IMR-90 (cell line): ENCODE measurements around the gene SOX5. TPM values are rescaled to one million over a fixed set of nuclear protein-coding genes. Genes with fewer than 3 reads are reported as not detected.

Source experiments
- ATAC-seq: fragments of 200-7000 bp; cut with Tn5 transposase; 2 replicates; pipeline ENCODE4 v1.9.1; 2020; ENCODE audit warnings: low read depth, mild to moderate bottlenecking, moderate library complexity
- BruUV-seq: library from RNA; stranded (reverse); fragments of 400-500 nt; replicated peaks from 2 replicates; lab custom pipeline; 2021; lab: Mats Ljungman, UMichigan
- CTCF ChIA-PET: fragments of 300-600 bp; formaldehyde crosslinking; extraction: SDS; loops from one replicate; lab custom pipeline; 2021; ENCODE audit warnings: antibody characterized with exemption; lab: Yijun Ruan, JAX
- POLR2A ChIA-PET: fragments of 300-600 bp; sonication (Branson Sonifier 250); formaldehyde crosslinking; loops from one replicate; lab custom pipeline; 2022; ENCODE audit warnings: antibody characterized with exemption; ENCODE audit not compliant: unreplicated experiment; lab: Charles Lee
- DNase-seq: peaks from one replicate; pipeline ENCODE4 v3.0.0; 2013
- H2AFZ ChIP-seq: replicated peaks from 2 replicates; pipeline ENCODE3; 2013; ENCODE audit warnings: low read length, mild to moderate bottlenecking; ENCODE audit not compliant: poor library complexity
- H2AK5ac ChIP-seq: 2 replicates; pipeline ENCODE4 v1.6.1; 2013; ENCODE audit warnings: low read depth, low read length, inconsistent platforms
- H2AK9ac ChIP-seq: replicated peaks from 2 replicates; pipeline ENCODE3; 2013; ENCODE audit warnings: mild to moderate bottlenecking, low read depth, low read length, moderate library complexity; ENCODE audit not compliant: poor library complexity
- H2BK120ac ChIP-seq: 2 replicates; pipeline ENCODE4 v1.6.1; 2013; ENCODE audit warnings: low read depth, low read length, inconsistent platforms
- H2BK15ac ChIP-seq: 3 replicates; pipeline ENCODE4 v1.6.1; 2013; ENCODE audit warnings: low read depth, low read length, inconsistent platforms
- H2BK20ac ChIP-seq: 2 replicates; pipeline ENCODE4 v1.6.1; 2013; ENCODE audit warnings: low read depth, mild to moderate bottlenecking, inconsistent platforms, low read length, moderate library complexity
- H2BK5ac ChIP-seq: 2 replicates; pipeline ENCODE4 v1.6.1; 2013; ENCODE audit warnings: mild to moderate bottlenecking, low read depth, low read length, inconsistent platforms; ENCODE audit not compliant: poor library complexity, severe bottlenecking
- H3K14ac ChIP-seq: replicated peaks from 2 replicates; pipeline ENCODE4 v1.6.1; 2013; ENCODE audit warnings: low read depth, low read length, inconsistent platforms
- H3K18ac ChIP-seq: 2 replicates; pipeline ENCODE4 v1.6.1; 2013; ENCODE audit warnings: low read depth, low read length, control low read depth
- H3K23ac ChIP-seq: 2 replicates; pipeline ENCODE4 v1.6.1; 2013; ENCODE audit warnings: low read depth, low read length, inconsistent platforms
- H3K27ac ChIP-seq: 2 replicates; pipeline ENCODE4 v1.5.1; 2013; ENCODE audit warnings: mild to moderate bottlenecking, control low read depth, low read length; ENCODE audit not compliant: insufficient read depth
- H3K27me3 ChIP-seq: 2 replicates; pipeline ENCODE4 v1.6.1; 2013; ENCODE audit warnings: low read length; ENCODE audit not compliant: control insufficient read depth, insufficient read depth
- H3K36me3 ChIP-seq: 2 replicates; pipeline ENCODE4 v1.6.1; 2013; ENCODE audit warnings: low read length, mixed read lengths; ENCODE audit not compliant: control insufficient read depth, insufficient read depth
- H3K4ac ChIP-seq: 2 replicates; pipeline ENCODE4 v1.6.1; 2013; ENCODE audit warnings: low read depth, low read length, inconsistent platforms
- H3K4me1 ChIP-seq: 2 replicates; pipeline ENCODE4 v1.6.1; 2013; ENCODE audit warnings: low read length, mixed read lengths; ENCODE audit not compliant: control insufficient read depth, insufficient read depth
- H3K4me2 ChIP-seq: 2 replicates; pipeline ENCODE4 v1.6.1; 2013; ENCODE audit warnings: low read depth, mild to moderate bottlenecking, control low read depth, low read length, moderate library complexity
- H3K4me3 ChIP-seq: 2 replicates; pipeline ENCODE4 v1.5.1; 2013; ENCODE audit warnings: low read depth, mild to moderate bottlenecking, control low read depth, low read length, moderate library complexity; ENCODE audit not compliant: insufficient read depth
- H3K56ac ChIP-seq: 2 replicates; pipeline ENCODE4 v1.6.1; 2013; ENCODE audit warnings: low read length, inconsistent platforms; ENCODE audit not compliant: insufficient read depth; ENCODE audit errors: extremely low read depth
- H3K79me1 ChIP-seq, 2 experiments: 2 replicates each; pipeline ENCODE4 v1.6.1; 2013; ENCODE audit warnings: low read length in 2 of 2, inconsistent platforms in 1 of 2, low read depth in 1 of 2
- H3K9ac ChIP-seq: 2 replicates; pipeline ENCODE4 v1.6.1; 2013; ENCODE audit warnings: low read depth, low read length, control low read depth
- H3K9me1 ChIP-seq: 2 replicates; pipeline ENCODE4 v1.6.1; 2013; ENCODE audit warnings: low read length, inconsistent platforms; ENCODE audit not compliant: insufficient read depth
- H3K9me3 ChIP-seq: 2 replicates; pipeline ENCODE4 v1.6.1; 2013; ENCODE audit warnings: low read length; ENCODE audit not compliant: control insufficient read depth, insufficient read depth
- H4K20me1 ChIP-seq: 2 replicates; pipeline ENCODE4 v1.6.1; 2013; ENCODE audit warnings: low read length, inconsistent platforms; ENCODE audit not compliant: insufficient read depth
- H4K5ac ChIP-seq: 2 replicates; pipeline ENCODE4 v1.6.1; 2013; ENCODE audit warnings: mild to moderate bottlenecking, low read depth, low read length, control low read depth
- H4K8ac ChIP-seq, 2 experiments: 2 replicates each; pipeline ENCODE4 v1.6.1; 2013; ENCODE audit warnings: low read depth in 2 of 2, low read length in 2 of 2, control low read depth in 1 of 2, inconsistent platforms in 1 of 2
- H4K91ac ChIP-seq: 2 replicates; pipeline ENCODE4 v1.6.1; 2013; ENCODE audit warnings: low read depth, low read length, inconsistent platforms; ENCODE audit not compliant: insufficient read depth
- BHLHE40 ChIP-seq: fragments of 150-350 bp; IDR thresholded peaks from 2 replicates; pipeline ENCODE4 v1.6.1; 2016; ENCODE audit warnings: mild to moderate bottlenecking, low read depth, low read length
- CEBPB ChIP-seq: IDR thresholded peaks from 2 replicates; pipeline ENCODE4 v1.6.1; 2012; ENCODE audit warnings: low read depth, low read length, improper control_type of control experiment
- CHD1 ChIP-seq: IDR thresholded peaks from 2 replicates; pipeline ENCODE4 v1.6.1; 2012; ENCODE audit warnings: low read depth, low read length, improper control_type of control experiment
- CTCF ChIP-seq: conservative IDR thresholded peaks from 2 replicates; pipeline ENCODE4 v1.5.1; 2012; ENCODE audit warnings: mild to moderate bottlenecking, low read depth, low read length, improper control_type of control experiment
- FOS ChIP-seq: fragments of 150-350 bp; IDR thresholded peaks from 2 replicates; pipeline ENCODE4 v1.6.1; 2016; ENCODE audit warnings: low read depth, low read length
- MAFK ChIP-seq: IDR thresholded peaks from 2 replicates; pipeline ENCODE4 v1.6.1; 2012; ENCODE audit warnings: low read depth, low read length, improper control_type of control experiment
- MAZ ChIP-seq: IDR thresholded peaks from 2 replicates; pipeline ENCODE4 v1.6.1; 2012; ENCODE audit warnings: low read depth, mild to moderate bottlenecking, low read length, improper control_type of control experiment, moderate library complexity, borderline replicate concordance
- MXI1 ChIP-seq: IDR thresholded peaks from 2 replicates; pipeline ENCODE4 v1.6.1; 2012; ENCODE audit warnings: low read depth, mild to moderate bottlenecking, low read length, moderate library complexity, borderline replicate concordance
- NFE2L2 ChIP-seq: fragments of 150-350 bp; IDR thresholded peaks from 2 replicates; pipeline ENCODE4 v1.6.1; 2016; ENCODE audit warnings: low read depth, mild to moderate bottlenecking, low read length
- POLR2A ChIP-seq: IDR thresholded peaks from 2 replicates; pipeline ENCODE4 v1.6.1; 2012; ENCODE audit warnings: mild to moderate bottlenecking, low read depth, low read length
- RAD21 ChIP-seq: IDR thresholded peaks from 2 replicates; pipeline ENCODE4 v1.6.1; 2012; ENCODE audit warnings: low read length, improper control_type of control experiment
- RCOR1 ChIP-seq: IDR thresholded peaks from 2 replicates; pipeline ENCODE4 v1.6.1; 2012; ENCODE audit warnings: mild to moderate bottlenecking, low read length, improper control_type of control experiment; ENCODE audit not compliant: insufficient replicate concordance
- RFX5 ChIP-seq: IDR thresholded peaks from 2 replicates; pipeline ENCODE4 v1.8.0; 2012; ENCODE audit warnings: low read depth, mild to moderate bottlenecking, low read length, moderate library complexity
- SMC3 ChIP-seq: fragments of 150-350 bp; IDR thresholded peaks from 2 replicates; pipeline ENCODE4 v1.6.1; 2016; ENCODE audit warnings: low read depth, mild to moderate bottlenecking, antibody characterized with exemption, low read length, moderate library complexity
- USF2 ChIP-seq: fragments of 150-350 bp; IDR thresholded peaks from 2 replicates; pipeline ENCODE4 v1.6.1; 2017; ENCODE audit warnings: mild to moderate bottlenecking, antibody characterized with exemption, low read length, low read depth
- WGBS, 2 experiments: methylation state at CpG; one replicate each; pipeline versions ENCODE4 v1.1.5 to v1.1.7; 2013; ENCODE audit warnings: missing lambda C conversion rate in 2 of 2; ENCODE audit not compliant: insufficient read length in 1 of 2; ENCODE audit errors: extremely low coverage in 2 of 2; 5-methylcytosine and 5-hydroxymethylcytosine counted together
- dilution Hi-C: fragments of 300-500 bp; cut with HindIII; formaldehyde crosslinking; loops from one replicate; pipeline ENCODE4 v1.14.3; 2018; ENCODE audit warnings: low sequenced_read_pairs; ENCODE audit not compliant: unreplicated experiment
- in situ Hi-C: fragments of 300-500 bp; cut with MboI; formaldehyde crosslinking; loops from 3 replicates; pipeline ENCODE4 v1.14.3; 2019; ENCODE audit warnings: low sequenced_read_pairs, inconsistent platforms, mixed read lengths
- intact Hi-C: fragments of 100-400 bp; cut with micrococcal nuclease; formaldehyde crosslinking; loops from 2 replicates; pipeline ENCODE4 v1.10.0; 2022
- polyA plus RNA-seq, 3 experiments: library from polyadenylated mRNA; depleted of rRNA; stranded (reverse); fragments of >200 nt; gene quantifications; 2 replicates each; pipeline ENCODE4 v1.2.3, GENCODE V29; 2012; ENCODE audit warnings: low replicate concordance in 1 of 3
- total RNA-seq: library from RNA; depleted of rRNA; stranded (reverse); fragments of >200 nt; gene quantifications from 2 replicates; pipeline ENCODE4 v1.2.3, GENCODE V29; 2012

SOX5 gene
- total and polyA plus RNA-seq, 2 of the 4 experiments (the other 2 are of a cell fraction), result 1.1 to 13.1 TPM

- Histone ChIP-seq H3K36me3 (no peaks in the 10 kb centered on the region), H3K4me2 (no peak overlapping the region), H3K9me1 (no peaks in the 10 kb centered on the region), H3K9ac (no peak overlapping the region), H3K27me3 (no peaks in the 10 kb centered on the region), H3K9me3 (no peaks in the 10 kb centered on the region), H3K4me3 (no peak overlapping the region), H2BK120ac (no peak overlapping the region), H3K14ac (no peak overlapping the region), H2AFZ (no peak overlapping the region), H3K18ac (no peak overlapping the region), H3K4ac (no peak overlapping the region), H4K8ac (no peak overlapping the region), H4K20me1 (no peaks in the 10 kb centered on the region), H2AK5ac (no peak overlapping the region), H3K23ac (no peak overlapping the region), H2AK9ac (no peak overlapping the region), H2BK5ac (no peak overlapping the region), H4K5ac (no peak overlapping the region), H3K56ac (no peak overlapping the region), H4K91ac (no peak overlapping the region), H3K4me1 (no peaks in the 10 kb centered on the region), H2BK20ac (no peak overlapping the region), H3K27ac (no peak overlapping the region), H3K79me1 (no peaks in the 10 kb centered on the region), H2BK15ac (no peak overlapping the region)
- BruUV-seq, result no TSS peak
- in situ Hi-C loops, result no loop called here
- no CpG with 5 or more reads among the region's 1 CpG for WGBS, 2 experiments
- dilution Hi-C loops, result no loop called here
- intact Hi-C loops, result no loop called here
- no peak for ATAC-seq
- POLR2A ChIA-PET, result no interaction called here
- no peak for DNase-seq
- CTCF ChIA-PET, result no interaction called here
- TF ChIP-seq RCOR1, result no peak
- TF ChIP-seq MXI1, result no peak
- TF ChIP-seq USF2, result no peak
- TF ChIP-seq BHLHE40, result no peak
- TF ChIP-seq CEBPB, result no peak
- TF ChIP-seq RAD21, result no peak
- no peak for TF ChIP-seq POLR2A
- no peak for TF ChIP-seq MAZ
- TF ChIP-seq CTCF, result no peak
- no peak for TF ChIP-seq SMC3
- no peak for TF ChIP-seq RFX5
- no peak for TF ChIP-seq NFE2L2
- TF ChIP-seq MAFK, result no peak
- TF ChIP-seq FOS, result no peak
- TF ChIP-seq CHD1, result no peak
These were observed 293.6 kb downstream of the SOX5 start for GRCh38 chr12:23655884-23656283.
